Body of pancreas (tissue), 4 donors: ENCODE measurements around the gene TBC1D24.

Source experiments
- CTCF ChIP-seq, 7 experiments: fragments of 450-650 bp in 4 of 7; fragments of 200-600 bp in 3 of 7; sonication (generic) in 3 of 7; IDR thresholded peaks; one replicate each; pipeline ENCODE4 v1.5.1; 2016 to 2019; ENCODE audit warnings: antibody characterized with exemption in 7 of 7
- POLR2A ChIP-seq, 3 donors: fragments of 450-650 bp; IDR thresholded peaks; one replicate each; pipeline ENCODE4 v1.6.1; 2016; ENCODE audit warnings: antibody characterized with exemption in 3 of 3, mild to moderate bottlenecking in 2 of 3

GRCh38 chr16:2537451-2538379 lies 62.8 kb downstream of the TBC1D24 start, which contains the start of gene PDPK1:
- TF ChIP-seq POLR2A (IDR thresholded peaks at IDR 0.05) (peak in 2 of 3 donors; percentile 42 to 50), CTCF (IDR thresholded peaks at IDR 0.05) (no peak)
